ENCODE measurements around the gene ALPP. TPM values are rescaled to one million over a fixed set of nuclear protein-coding genes. Genes with fewer than 3 reads are reported as not detected.

Gene ALPP
- total and polyA plus RNA-seq, 2 donors (not counting 3 experiments of a cell fraction or from before 2014, with no cell fraction given), result not detected

DNA sequence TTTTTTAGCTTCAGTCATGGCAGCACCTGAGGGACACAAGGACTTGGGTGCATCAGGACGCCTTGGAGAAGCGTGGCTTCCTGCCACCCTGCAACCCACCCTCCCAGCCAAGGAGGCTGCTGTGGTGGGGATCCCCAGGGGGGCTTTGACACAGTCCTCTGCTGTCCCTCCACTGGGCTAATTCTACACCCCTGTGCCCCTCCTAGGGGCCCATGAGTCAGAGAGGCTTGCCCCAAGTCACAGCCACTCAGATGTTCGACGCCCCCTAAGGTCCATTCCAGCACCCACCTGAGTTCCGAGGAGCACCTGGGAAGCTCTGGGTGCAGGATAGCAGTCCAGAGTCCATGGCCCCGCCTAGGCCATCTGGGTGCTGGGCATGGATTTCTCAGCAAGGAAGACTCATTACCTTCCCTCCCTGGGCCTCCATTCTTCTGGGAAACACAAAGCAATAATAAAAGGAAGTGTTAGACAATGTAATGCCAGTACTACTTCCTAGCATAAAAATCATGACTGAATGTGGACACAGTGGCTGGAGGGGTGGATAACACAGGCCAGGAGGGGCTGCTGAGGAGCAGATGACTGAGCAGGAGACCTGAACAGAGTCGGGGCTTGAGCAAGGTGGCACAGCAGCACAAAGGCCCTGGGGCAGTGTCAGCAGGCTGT lies 31.8 kb downstream of the ALPP start:
- dilution Hi-C loops (cut with MboI; ENCODE audit: extremely low pct_ligation_motif_present, low sequenced_read_pairs), result no loop called here
- CTCF ChIA-PET, result no interaction called here

More for the DNA sequence above, 31.8 kb downstream of the ALPP start:
- FAIRE-seq (no peak), DNase-seq (ENCODE audit: low read depth, low spot score) (peak; percentile 17)
- BruUV-seq (replicated peaks), result no TSS peak
- Histone ChIP-seq H3K27me3 (ENCODE audit: control insufficient read depth in 2 of 2, insufficient read depth in 2 of 2, low read length in 2 of 2) (peaks cover 10 to 22% of the 10 kb centered on the region in 2 experiments), H3K27ac (ENCODE audit: insufficient read depth, low read depth, low read length) (no peak overlapping the region), H3K4me2 (ENCODE audit: insufficient read depth, low read length) (no peak overlapping the region), H3K9me3 (replicated peaks; ENCODE audit: control insufficient read depth, insufficient read depth, low read length) (no peaks in the 10 kb centered on the region), H3K79me2 (ENCODE audit: control insufficient read depth, insufficient read depth, low read length) (no peaks in the 10 kb centered on the region), H3K9ac (replicated peaks; ENCODE audit: extremely low read depth, insufficient read depth, low read length) (no peak overlapping the region), H3K9me1 (replicated peaks; ENCODE audit: control insufficient read depth, extremely low read depth, insufficient read depth, low read length) (no peaks in the 10 kb centered on the region), H4K20me1 (replicated peaks; ENCODE audit: control insufficient read depth, extremely low read depth, insufficient read depth, low read length) (no peaks in the 10 kb centered on the region), H3K4me1 (ENCODE audit: control insufficient read depth, extremely low read depth, insufficient read depth, low read length) (no peaks in the 10 kb centered on the region), H3K36me3 (ENCODE audit: control insufficient read depth in 2 of 2, extremely low read depth in 1 of 2, insufficient read depth in 2 of 2, low read length in 2 of 2) (no peaks in the 10 kb centered on the region), H3K4me3 (replicated peaks in 1 of 3; ENCODE audit: insufficient read depth in 1 of 3, low read depth in 1 of 3, low read length in 3 of 3) (no peak overlapping the region), H2AFZ (ENCODE audit: low read depth, low read length) (no peak overlapping the region)
- TF ChIP-seq MYC (IDR thresholded peaks at IDR 0.05; ENCODE audit: low read depth, low read length), result no peak
- no peak for TF ChIP-seq CTCF (IDR thresholded peaks at IDR 0.05; ENCODE audit: extremely low read depth in 1 of 2, insufficient read depth in 1 of 2, low read depth in 1 of 2, low read length in 2 of 2)
- no peak for TF ChIP-seq MAX (IDR thresholded peaks at IDR 0.05; ENCODE audit: insufficient read depth, insufficient read length)
- no peak for TF ChIP-seq EZH2 (IDR thresholded peaks at IDR 0.05; ENCODE audit: borderline replicate concordance, low read depth, low read length, severe bottlenecking)
- TF ChIP-seq POLR2A (IDR thresholded peaks at IDR 0.05; ENCODE audit: low read depth, low read length), result no peak
- no peak for TF ChIP-seq GATA2 (IDR thresholded peaks at IDR 0.05; ENCODE audit: insufficient read depth, insufficient read length, low read depth, low read length)
- intact Hi-C loops (cut with micrococcal nuclease), result no loop called here
- POLR2A ChIA-PET, result no interaction called here
